Suppressor macrophage (primary cell): ENCODE measurements around the gene CHST3.

Experiments used
- DNase-seq, 4 experiments: peaks; one replicate each; pipeline ENCODE4 v3.0.0-alpha.2; 2020 to 2022

The CHST3 gene

GRCh38 chr10:71989661-71990454 is 25.7 kb downstream of the CHST3 start:
- DNase-seq = peak in 2 of 4 experiments; percentile 23 to 37

- DNase-seq = no peak
Observed at GRCh38 chr10:71990706-71991269, 26.6 kb downstream of the CHST3 start.

GRCh38 chr10:71995449-71995848 is 31.3 kb downstream of the CHST3 start:
- no peak for DNase-seq

GRCh38 chr10:71995887-71996575 is 31.8 kb downstream of the CHST3 start:
- no peak for DNase-seq

- DNase-seq = no peak
Observed at GRCh38 chr10:71996592-71997371, 32.6 kb downstream of the CHST3 start.

- no peak for DNase-seq
Observed at GRCh38 chr10:71998119-71998839, 34.1 kb downstream of the CHST3 start.

- no peak for DNase-seq
Observed at GRCh38 chr10:71998840-71999194, 34.6 kb downstream of the CHST3 start.

- DNase-seq = no peak
Observed at GRCh38 chr10:71999360-72000072, 35.3 kb downstream of the CHST3 start.

- DNase-seq = no peak
Observed at GRCh38 chr10:72000073-72001032, 36.2 kb downstream of the CHST3 start.

- DNase-seq = no peak
Observed at GRCh38 chr10:72001033-72001395, 36.8 kb downstream of the CHST3 start.

GRCh38 chr10:72002354-72003295 is 38.4 kb downstream of the CHST3 start:
- no peak for DNase-seq

- DNase-seq = no peak
Observed at GRCh38 chr10:72006026-72006425, 41.8 kb downstream of the CHST3 start.

- no peak for DNase-seq
Observed at GRCh38 chr10:72007246-72007892, 43.2 kb downstream of the CHST3 start.

GRCh38 chr10:72008096-72008981 is 44.1 kb downstream of the CHST3 start:
- no peak for DNase-seq

- DNase-seq = no peak
Observed at GRCh38 chr10:72009051-72009424, 44.8 kb downstream of the CHST3 start.

GRCh38 chr10:72009425-72010081 is 45.4 kb downstream of the CHST3 start:
- no peak for DNase-seq
